ENCODE results near the gene CPED1. TPM values are rescaled to one million over a fixed set of nuclear protein-coding genes. Genes with fewer than 3 reads are reported as not detected.

The CPED1 gene
- total RNA-seq, 1 experiment from 2014 or later: 0.13 TPM

- no peaks in the 10 kb centered on the region for H3K79me1 ChIP-seq (ENCODE audit: insufficient read depth, low read depth, low read length, poor library complexity, severe bottlenecking)
These were observed 190.5 kb downstream of the CPED1 start for GRCh38 chr7:121178869-121179497.

More at GRCh38 chr7:121178869-121179497, 190.5 kb downstream of the CPED1 start:
- Histone ChIP-seq H3K79me2 (ENCODE audit: insufficient read depth, low read length) (no peaks in the 10 kb centered on the region), H3K9ac (ENCODE audit: extremely low read depth, insufficient read length, low read length) (no peak overlapping the region), H3K27me3 (ENCODE audit: insufficient read depth, low read length) (no peaks in the 10 kb centered on the region), H4K8ac (replicated peaks; ENCODE audit: insufficient read length, low read depth, low read length) (no peak overlapping the region), H2BK5ac (ENCODE audit: insufficient read length, low read length) (no peak overlapping the region), H3K14ac (ENCODE audit: insufficient read depth, low read length) (no peak overlapping the region), H3K9me3 (ENCODE audit: control insufficient read depth, low read depth, low read length) (no peaks in the 10 kb centered on the region), H2BK120ac (ENCODE audit: low read depth, low read length, poor library complexity, severe bottlenecking) (no peak overlapping the region), H3K4me2 (ENCODE audit: insufficient read depth, insufficient read length, low read length) (no peak overlapping the region), H3K4me1 (ENCODE audit: insufficient read depth, low read length) (no peaks in the 10 kb centered on the region), H2BK12ac (ENCODE audit: insufficient read length, low read depth, low read length) (no peak overlapping the region), H3K18ac (ENCODE audit: insufficient read length, low read depth, low read length) (no peak overlapping the region), H2AK5ac (ENCODE audit: insufficient read length, low read length) (no peak overlapping the region), H4K5ac (ENCODE audit: insufficient read length, low read depth, low read length) (no peak overlapping the region), H3K56ac (ENCODE audit: insufficient read length, low read depth, low read length) (no peak overlapping the region), H2BK20ac (ENCODE audit: low read depth, low read length, poor library complexity, severe bottlenecking) (no peak overlapping the region), H2BK15ac (ENCODE audit: low read depth, low read length) (no peak overlapping the region), H4K91ac (ENCODE audit: insufficient read length, low read depth, low read length) (no peak overlapping the region), H3K4ac (ENCODE audit: low read depth, low read length) (no peak overlapping the region), H3T11ph (ENCODE audit: low read length) (no peak overlapping the region), H3K23ac (ENCODE audit: insufficient read length, low read depth, low read length) (no peak overlapping the region), H2AFZ (ENCODE audit: low read length) (no peak overlapping the region), H3K27ac (ENCODE audit: insufficient read length, low read depth, low read length) (no peak overlapping the region), H4K20me1 (ENCODE audit: control insufficient read depth, insufficient read depth, insufficient read length) (no peaks in the 10 kb centered on the region), H3K23me2 (ENCODE audit: insufficient read length, low read depth, low read length, poor library complexity, severe bottlenecking) (no peaks in the 10 kb centered on the region)
- no peak overlapping the region for H3K27ac Mint-ChIP-seq
- no peaks in the 10 kb centered on the region; the same call in 1 of the 2 replicates for H3K27me3 Mint-ChIP-seq (ENCODE audit: low read depth)
- WGBS (ENCODE audit: extremely low coverage, insufficient read length, low lambda C conversion rate): no CpG with 5 or more reads among the region's 2 CpGs
- peaks cover 0 to 2% of the 10 kb centered on the region in 2 experiments; a peak in 1 of 4 replicates for H3K4me1 Mint-ChIP-seq
- no peak for TF ChIP-seq CTCF (conservative IDR thresholded peaks at IDR 0.05)
- no peak for DNase-seq
- H3K4me3 Mint-ChIP-seq: no peak overlapping the region
- H3K9me3 Mint-ChIP-seq: no peaks in the 10 kb centered on the region
- no peaks in the 10 kb centered on the region for H3K36me3 Mint-ChIP-seq (ENCODE audit: insufficient read depth in 1 of 3, low read depth in 3 of 3)

Measured in H9 (cell line).